K562 (cell line): ENCODE data around the gene RAD21L1. TPM values are rescaled to one million over a fixed set of nuclear protein-coding genes. Genes with fewer than 3 reads are reported as not detected.

Experiments
- EP400 ChIP-seq: fragments of 450-650 bp; IDR thresholded peaks from 2 replicates; pipeline ENCODE4 v1.6.1; 2017; ENCODE audit warnings: antibody characterized with exemption, mild to moderate bottlenecking, moderate library complexity
- ETV5 ChIP-seq: sonication (generic); formaldehyde crosslinking; IDR thresholded peaks from 2 replicates; pipeline ENCODE4 v1.4.0; 2020; ENCODE audit warnings: low read depth, mild to moderate bottlenecking, missing genetic modification reagents
- HNRNPH1 ChIP-seq: fragments of 200-400 bp; formaldehyde crosslinking; optimal IDR thresholded peaks from 2 replicates; pipeline ENCODE3; 2017; ENCODE audit warnings: low read depth, mild to moderate bottlenecking, low read length, moderate library complexity
- NFE2 ChIP-seq: IDR thresholded peaks from 2 replicates; pipeline ENCODE4 v1.6.1; 2014; ENCODE audit warnings: antibody characterized with exemption, low read depth
- ZEB2 ChIP-seq: fragments of 450-650 bp; IDR thresholded peaks from 2 replicates; pipeline ENCODE4 v1.6.1; 2016
- ZNF644 ChIP-seq: fragments of 200-800 bp; sonication (Bioruptor generic); IDR thresholded peaks from 2 replicates; pipeline ENCODE4 v1.6.1; 2016; ENCODE audit warnings: low read depth, missing genetic modification characterization, missing compliant biosample characterization
- polyA plus RNA-seq, 8 experiments: library from polyadenylated mRNA; depleted of rRNA in 4 of 8; stranded (reverse) in 5 of 8; unstranded in 3 of 8; fragments of >200 nt; fragmentation: Nextera tagmentation in 2 of 8; fragmentation: Illumina TruSeq in 1 of 8; extraction: Ambion mirVana in 2 of 8; extraction: Trizol in 1 of 8; gene quantifications; 2 replicates each; pipeline versions ENCODE4 v1.2.1 to v1.2.3, GENCODE V29; 2011 to 2014; ENCODE audit warnings: inconsistent platforms in 1 of 8, missing spikeins in 1 of 8
- total RNA-seq, 7 experiments: library from RNA; depleted of rRNA in 6 of 7; stranded (reverse); fragments of >200 nt in 6 of 7; fragmentation: Illumina TruSeq in 2 of 7; extraction: Trizol in 2 of 7; gene quantifications; 2 replicates each; pipeline versions ENCODE4 v1.2.1 to v1.2.3, GENCODE V29; 2011 to 2021; ENCODE audit warnings: low replicate concordance in 1 of 7
- TF ChIP-seq, protein P1 (sequence below): fragments of 250-450 bp; sonication (Bioruptor Pico); IDR thresholded peaks from 2 replicates; pipeline ENCODE4 v1.4.0; 2020
- TF ChIP-seq, protein P2 (sequence below): sonication (generic); formaldehyde crosslinking; IDR thresholded peaks from 2 replicates; pipeline ENCODE4 v1.8.1; 2023; ENCODE audit warnings: mild to moderate bottlenecking, missing genetic modification reagents

Gene RAD21L1
- total and polyA plus RNA-seq, 9 of the 15 experiments (the other 6 are each of a cell fraction or from before 2014, with no cell fraction given) = 0.17 to 1.7 (median 0.45) TPM; not detected in 1

DNA sequence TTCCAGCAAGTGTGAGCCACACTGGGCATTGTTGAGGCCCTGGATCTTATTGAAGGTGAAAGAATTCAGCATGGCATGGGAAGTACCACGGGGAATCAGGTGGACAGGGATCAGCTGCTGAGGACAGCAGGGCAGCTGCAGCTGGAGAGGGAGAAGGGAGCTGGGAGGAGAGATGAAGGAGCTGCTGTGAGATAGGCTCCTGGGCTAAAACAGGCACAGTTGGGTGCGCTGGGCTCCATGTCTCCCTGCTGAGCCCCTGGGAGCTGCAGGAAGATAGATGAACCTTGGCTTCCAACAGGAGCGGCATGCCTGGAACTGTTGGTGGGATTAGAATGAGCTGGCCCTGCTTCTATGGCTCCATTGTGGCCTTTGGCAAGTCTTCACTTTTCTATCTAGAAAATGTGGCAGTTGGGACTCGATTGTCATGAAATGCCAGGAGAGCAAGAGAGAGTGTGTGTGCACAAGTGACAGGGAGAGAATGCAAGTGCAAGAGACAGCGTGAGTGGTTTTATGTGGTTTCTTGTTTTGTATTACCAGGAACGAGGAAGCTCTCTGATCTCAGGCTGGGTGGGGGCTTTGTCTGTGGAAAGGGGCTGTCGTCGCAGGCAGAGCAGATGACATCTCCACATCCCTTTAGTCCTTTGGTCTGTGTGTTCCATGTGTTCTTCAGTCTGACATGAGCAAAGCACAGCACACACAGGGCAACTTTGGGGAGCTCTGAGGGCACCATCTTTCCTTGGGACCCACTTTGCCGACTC, 60.6 kb downstream of the RAD21L1 start (continued):
- TF ChIP-seq, protein P1, sequence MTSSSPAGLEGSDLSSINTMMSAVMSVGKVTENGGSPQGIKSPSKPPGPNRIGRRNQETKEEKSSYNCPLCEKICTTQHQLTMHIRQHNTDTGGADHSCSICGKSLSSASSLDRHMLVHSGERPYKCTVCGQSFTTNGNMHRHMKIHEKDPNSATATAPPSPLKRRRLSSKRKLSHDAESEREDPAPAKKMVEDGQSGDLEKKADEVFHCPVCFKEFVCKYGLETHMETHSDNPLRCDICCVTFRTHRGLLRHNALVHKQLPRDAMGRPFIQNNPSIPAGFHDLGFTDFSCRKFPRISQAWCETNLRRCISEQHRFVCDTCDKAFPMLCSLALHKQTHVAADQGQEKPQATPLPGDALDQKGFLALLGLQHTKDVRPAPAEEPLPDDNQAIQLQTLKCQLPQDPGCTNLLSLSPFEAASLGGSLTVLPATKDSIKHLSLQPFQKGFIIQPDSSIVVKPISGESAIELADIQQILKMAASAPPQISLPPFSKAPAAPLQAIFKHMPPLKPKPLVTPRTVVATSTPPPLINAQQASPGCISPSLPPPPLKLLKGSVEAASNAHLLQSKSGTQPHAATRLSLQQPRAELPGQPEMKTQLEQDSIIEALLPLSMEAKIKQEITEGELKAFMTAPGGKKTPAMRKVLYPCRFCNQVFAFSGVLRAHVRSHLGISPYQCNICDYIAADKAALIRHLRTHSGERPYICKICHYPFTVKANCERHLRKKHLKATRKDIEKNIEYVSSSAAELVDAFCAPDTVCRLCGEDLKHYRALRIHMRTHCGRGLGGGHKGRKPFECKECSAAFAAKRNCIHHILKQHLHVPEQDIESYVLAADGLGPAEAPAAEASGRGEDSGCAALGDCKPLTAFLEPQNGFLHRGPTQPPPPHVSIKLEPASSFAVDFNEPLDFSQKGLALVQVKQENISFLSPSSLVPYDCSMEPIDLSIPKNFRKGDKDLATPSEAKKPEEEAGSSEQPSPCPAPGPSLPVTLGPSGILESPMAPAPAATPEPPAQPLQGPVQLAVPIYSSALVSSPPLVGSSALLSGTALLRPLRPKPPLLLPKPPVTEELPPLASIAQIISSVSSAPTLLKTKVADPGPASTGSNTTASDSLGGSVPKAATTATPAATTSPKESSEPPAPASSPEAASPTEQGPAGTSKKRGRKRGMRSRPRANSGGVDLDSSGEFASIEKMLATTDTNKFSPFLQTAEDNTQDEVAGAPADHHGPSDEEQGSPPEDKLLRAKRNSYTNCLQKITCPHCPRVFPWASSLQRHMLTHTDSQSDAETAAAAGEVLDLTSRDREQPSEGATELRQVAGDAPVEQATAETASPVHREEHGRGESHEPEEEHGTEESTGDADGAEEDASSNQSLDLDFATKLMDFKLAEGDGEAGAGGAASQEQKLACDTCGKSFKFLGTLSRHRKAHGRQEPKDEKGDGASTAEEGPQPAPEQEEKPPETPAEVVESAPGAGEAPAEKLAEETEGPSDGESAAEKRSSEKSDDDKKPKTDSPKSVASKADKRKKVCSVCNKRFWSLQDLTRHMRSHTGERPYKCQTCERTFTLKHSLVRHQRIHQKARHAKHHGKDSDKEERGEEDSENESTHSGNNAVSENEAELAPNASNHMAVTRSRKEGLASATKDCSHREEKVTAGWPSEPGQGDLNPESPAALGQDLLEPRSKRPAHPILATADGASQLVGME = no peak
- TF ChIP-seq, protein P2, sequence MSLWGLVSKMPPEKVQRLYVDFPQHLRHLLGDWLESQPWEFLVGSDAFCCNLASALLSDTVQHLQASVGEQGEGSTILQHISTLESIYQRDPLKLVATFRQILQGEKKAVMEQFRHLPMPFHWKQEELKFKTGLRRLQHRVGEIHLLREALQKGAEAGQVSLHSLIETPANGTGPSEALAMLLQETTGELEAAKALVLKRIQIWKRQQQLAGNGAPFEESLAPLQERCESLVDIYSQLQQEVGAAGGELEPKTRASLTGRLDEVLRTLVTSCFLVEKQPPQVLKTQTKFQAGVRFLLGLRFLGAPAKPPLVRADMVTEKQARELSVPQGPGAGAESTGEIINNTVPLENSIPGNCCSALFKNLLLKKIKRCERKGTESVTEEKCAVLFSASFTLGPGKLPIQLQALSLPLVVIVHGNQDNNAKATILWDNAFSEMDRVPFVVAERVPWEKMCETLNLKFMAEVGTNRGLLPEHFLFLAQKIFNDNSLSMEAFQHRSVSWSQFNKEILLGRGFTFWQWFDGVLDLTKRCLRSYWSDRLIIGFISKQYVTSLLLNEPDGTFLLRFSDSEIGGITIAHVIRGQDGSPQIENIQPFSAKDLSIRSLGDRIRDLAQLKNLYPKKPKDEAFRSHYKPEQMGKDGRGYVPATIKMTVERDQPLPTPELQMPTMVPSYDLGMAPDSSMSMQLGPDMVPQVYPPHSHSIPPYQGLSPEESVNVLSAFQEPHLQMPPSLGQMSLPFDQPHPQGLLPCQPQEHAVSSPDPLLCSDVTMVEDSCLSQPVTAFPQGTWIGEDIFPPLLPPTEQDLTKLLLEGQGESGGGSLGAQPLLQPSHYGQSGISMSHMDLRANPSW (CRISPR knock-in tag) = no peak
- TF ChIP-seq ETV5 = no peak
- TF ChIP-seq ZNF644 (tag) = no peak
- no peak for TF ChIP-seq HNRNPH1
- TF ChIP-seq EP400 = no peak
- TF ChIP-seq NFE2 = no peak
- TF ChIP-seq ZEB2 = no peak
